G401 (cell line): ENCODE data around the gene GPR18. TPM values are rescaled to one million over a fixed set of nuclear protein-coding genes. Genes with fewer than 3 reads are reported as not detected.
A peak's percentile ranks its signal among the peaks of the same experiment; 100 is the strongest.

Experiments
- DNase-seq: peaks from one replicate; pipeline ENCODE4 v3.0.0-alpha.2; 2015; ENCODE audit warnings: low spot score
- in situ Hi-C: cut with HindIII; loops from 2 replicates; pipeline ENCODE4 v1.10.0; 2016; ENCODE audit warnings: low sequenced_read_pairs, mixed read lengths
- total RNA-seq: library from RNA; depleted of rRNA; stranded (reverse); fragments of >200 nt; shearing (Covaris generic); gene quantifications from 2 replicates; pipeline ENCODE4 v1.2.3, GENCODE V29; 2014

GPR18 gene
- total RNA-seq, 1 experiment from 2014 or later = not detected

DNA sequence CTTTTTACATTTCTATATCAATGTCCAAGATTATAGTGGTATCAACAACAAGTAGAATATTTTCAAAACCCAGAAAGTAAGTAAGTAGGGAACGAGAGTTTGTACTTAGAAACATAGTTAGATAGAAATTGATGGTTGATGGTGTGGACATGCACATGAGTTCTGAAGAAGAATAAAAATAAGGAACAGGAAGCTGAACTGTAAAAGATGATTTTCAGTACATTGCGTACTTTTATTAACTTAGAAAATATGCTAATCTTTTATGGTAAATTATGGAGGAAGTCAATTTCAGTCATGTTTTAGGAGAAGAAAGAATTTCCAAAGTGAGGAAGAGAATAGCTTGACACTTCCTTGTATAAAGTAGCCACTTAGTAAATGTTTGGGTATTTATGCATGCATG is 12.3 kb upstream of the GPR18 start:
- no peak for DNase-seq
- in situ Hi-C loops = no loop called here

DNA sequence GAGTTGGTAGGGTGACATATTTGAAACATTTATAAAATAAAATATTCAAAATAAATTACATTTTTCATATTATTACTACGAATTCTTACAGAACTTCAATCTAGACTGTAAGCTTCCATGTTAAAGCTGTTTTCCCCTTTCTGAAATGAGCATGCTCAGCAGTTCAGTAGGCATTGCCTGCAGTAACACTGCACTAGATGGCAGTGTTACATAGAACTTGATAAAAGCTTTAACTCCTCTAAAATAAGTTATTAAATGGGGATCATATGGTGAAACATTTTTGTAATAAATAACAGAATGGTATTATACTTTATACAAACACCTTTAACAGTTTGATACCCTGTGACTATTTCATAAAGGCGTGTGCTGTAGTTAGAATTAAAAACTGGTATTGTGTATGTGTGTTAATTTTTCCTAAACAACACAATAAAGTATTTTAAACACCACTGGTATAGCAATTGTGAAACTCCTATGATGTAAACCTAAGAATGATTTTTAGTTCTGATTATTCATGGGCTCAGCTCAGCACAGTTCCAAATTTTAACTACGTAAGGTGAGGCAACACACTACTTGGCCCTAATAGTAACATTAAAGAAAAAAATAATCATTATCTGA is 11.6 kb upstream of the GPR18 start:
- peak; percentile 37 for DNase-seq
- in situ Hi-C loops = no loop called here

DNA sequence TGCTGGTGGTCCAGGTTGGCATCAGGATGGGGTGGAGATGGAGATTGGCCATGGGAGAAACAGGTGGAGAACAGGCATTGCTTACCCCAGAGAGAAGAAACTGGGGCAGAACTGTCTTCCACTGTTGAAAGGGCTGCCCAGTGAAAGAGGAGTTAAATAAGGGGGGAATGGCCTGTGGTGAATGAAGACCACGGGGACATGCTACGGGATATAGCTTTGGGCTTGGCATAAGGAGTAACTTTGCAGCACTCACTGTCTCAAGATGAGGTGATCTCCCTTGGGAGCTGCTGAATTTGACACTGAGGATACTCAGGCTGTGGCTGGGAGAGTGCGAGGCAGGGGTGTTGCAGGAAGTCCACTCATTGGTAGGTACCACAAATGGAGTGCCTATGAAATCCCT is 10.6 kb upstream of the GPR18 start:
- DNase-seq = no peak
- in situ Hi-C loops = no loop called here

- in situ Hi-C loops = no loop called here
- DNase-seq = no peak
Measured at GRCh38 chr13:99267927-99268326, 9.7 kb upstream of the GPR18 start.

GRCh38 chr13:99266827-99267226 is 8.6 kb upstream of the GPR18 start:
- DNase-seq = no peak
- in situ Hi-C loops = no loop called here

- DNase-seq = peak; percentile 70
Measured at GRCh38 chr13:99265821-99266426, 7.7 kb upstream of the GPR18 start.

GRCh38 chr13:99265162-99265800 is 7.1 kb upstream of the GPR18 start:
- DNase-seq = no peak
- in situ Hi-C loops = no loop called here

More at GRCh38 chr13:99265821-99266426, 7.7 kb upstream of the GPR18 start:
- in situ Hi-C loops = no loop called here

- in situ Hi-C loops = no loop called here
- DNase-seq = no peak
Measured at GRCh38 chr13:99264051-99264450, 5.9 kb upstream of the GPR18 start.

- in situ Hi-C loops = no loop called here
- no peak for DNase-seq
Measured at GRCh38 chr13:99263126-99263785, 5.1 kb upstream of the GPR18 start.

- in situ Hi-C loops = no loop called here
Measured at GRCh38 chr13:99261059-99261458, 2.9 kb upstream of the GPR18 start.

GRCh38 chr13:99260216-99260615 is 2.0 kb upstream of the GPR18 start:
- no peak for DNase-seq
- in situ Hi-C loops = no loop called here

More at GRCh38 chr13:99261059-99261458, 2.9 kb upstream of the GPR18 start:
- DNase-seq = no peak

GRCh38 chr13:99258946-99259345 is 767 bp upstream of the GPR18 start:
- in situ Hi-C loops = no loop called here
- no peak for DNase-seq

DNA sequence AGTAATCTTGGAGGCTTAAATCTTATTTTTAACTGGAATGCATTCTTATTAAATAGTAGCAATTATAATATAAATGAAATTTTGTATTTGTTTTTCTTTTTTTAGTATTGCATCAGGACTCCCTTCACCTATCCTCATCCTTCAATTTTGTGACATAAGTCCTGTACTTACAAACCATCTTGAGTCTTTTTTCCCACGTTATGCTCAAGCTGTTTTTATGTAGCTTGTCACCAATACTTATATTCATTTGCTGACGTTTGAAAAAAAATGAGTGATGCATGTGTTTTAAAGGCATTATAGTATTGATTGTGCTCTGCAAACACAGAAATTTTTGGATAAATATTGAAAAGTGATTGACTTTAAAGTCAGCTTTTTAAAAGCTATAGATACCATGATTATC is 888 bp downstream of the GPR18 start:
- no peak for DNase-seq
- in situ Hi-C loops = no loop called here

- no peak for DNase-seq
- in situ Hi-C loops = no loop called here
Measured at GRCh38 chr13:99256709-99257108, 1.5 kb downstream of the GPR18 start.

GRCh38 chr13:99256283-99256682 is 1.9 kb downstream of the GPR18 start:
- DNase-seq = no peak
- in situ Hi-C loops = no loop called here

DNA sequence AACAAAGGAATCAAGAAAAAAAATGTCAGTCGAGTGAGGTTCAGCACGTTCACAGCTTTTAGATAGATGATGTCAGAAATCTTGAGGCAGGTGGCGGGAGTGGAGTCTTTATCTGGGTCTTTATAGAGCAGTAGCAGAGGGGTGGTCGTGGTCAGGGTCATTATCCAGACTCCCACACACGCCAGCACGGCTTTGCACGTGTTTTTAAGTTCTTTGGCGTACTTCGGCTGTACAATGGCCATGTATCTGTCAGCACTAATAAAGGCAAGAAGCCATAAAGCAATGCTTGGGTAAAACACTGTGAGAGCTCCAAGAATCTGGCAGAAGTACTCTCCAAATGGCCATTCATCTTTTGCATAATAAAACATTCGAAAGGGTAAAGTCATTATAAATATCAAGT is 2.9 kb downstream of the GPR18 start:
- no peak for DNase-seq
- in situ Hi-C loops = no loop called here

DNA sequence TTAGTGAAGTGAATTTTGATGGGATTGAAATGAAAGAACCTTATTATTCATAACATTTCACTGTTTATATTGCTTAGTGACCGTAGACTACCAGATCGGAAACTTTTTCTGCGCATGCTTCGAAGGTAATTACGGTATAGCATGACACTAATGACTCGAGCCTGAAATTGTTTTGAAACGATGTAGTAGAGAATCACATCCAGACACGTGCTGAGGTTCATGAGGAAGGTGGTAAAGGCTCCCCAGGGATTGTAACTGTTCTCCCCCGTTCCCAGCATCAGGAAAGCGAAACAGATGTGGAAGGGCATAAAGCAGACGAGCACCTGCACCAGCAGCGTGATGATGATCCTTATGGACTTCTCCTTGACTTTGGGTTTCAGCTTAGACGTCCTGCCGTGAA is 3.3 kb downstream of the GPR18 start:
- DNase-seq = no peak
- in situ Hi-C loops = no loop called here

GRCh38 chr13:99251921-99252320 is 6.3 kb downstream of the GPR18 start:
- no peak for DNase-seq
- in situ Hi-C loops = no loop called here

DNA sequence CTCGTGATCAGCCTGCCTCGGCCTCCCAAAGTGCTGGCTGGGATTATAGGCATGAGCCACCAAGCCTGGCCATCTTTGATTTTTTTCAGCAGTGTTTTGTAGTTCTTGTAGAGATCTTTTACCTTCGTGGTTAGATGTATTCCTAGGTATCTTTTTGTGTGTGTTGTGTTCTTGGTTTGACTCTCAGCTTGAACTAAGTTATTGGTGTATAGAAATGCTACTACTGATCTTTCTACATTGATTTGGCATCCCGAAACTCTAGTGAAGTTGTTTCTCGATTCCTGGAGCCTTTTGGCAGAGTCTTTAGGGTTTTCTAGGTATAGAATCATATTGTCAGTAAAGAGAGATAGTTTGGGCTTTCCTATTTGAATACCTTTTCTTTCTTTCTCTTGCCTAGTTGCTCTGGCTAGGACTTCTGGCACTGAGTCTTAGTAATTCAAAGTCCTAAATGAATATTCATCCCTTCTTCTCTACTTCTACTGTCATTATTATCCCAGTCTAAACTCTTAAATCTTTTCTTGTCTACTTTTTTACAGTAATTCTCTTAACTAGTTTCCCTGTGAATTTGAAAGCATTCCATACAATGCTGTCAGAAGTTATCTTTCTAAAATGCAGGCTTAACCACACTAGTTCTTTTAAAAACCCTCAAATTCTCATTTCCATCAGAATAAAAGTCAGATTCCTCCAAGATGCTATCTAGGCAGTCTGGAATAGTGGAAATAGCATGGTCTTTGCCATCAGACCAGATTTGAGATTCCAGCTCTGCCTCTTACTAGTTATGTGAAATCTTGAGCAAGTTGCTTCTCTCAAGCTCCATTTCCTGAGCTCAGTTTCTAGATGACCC is 7.0 kb downstream of the GPR18 start:
- no peak for DNase-seq
- in situ Hi-C loops = no loop called here
